HEK293 (cell line): ENCODE measurements around the gene MAML2.

Experiments
- CTCF ChIA-PET: fragments of 350-600 bp; formaldehyde crosslinking; extraction: SDS; loops from one replicate; lab custom pipeline; 2021; ENCODE audit warnings: antibody characterized with exemption; lab: Yijun Ruan, JAX
- POLR2A ChIA-PET: fragments of 300-600 bp; formaldehyde crosslinking; extraction: SDS; loops from one replicate; lab custom pipeline; 2020; ENCODE audit warnings: antibody characterized with exemption, inconsistent platforms; lab: Yijun Ruan, JAX
- H3K27ac ChIP-seq: fragments of 200-500 bp; sonication (Bioruptor generic); 2 replicates; pipeline ENCODE4 v1.5.1; 2014; ENCODE audit warnings: low read depth, low read length, control low read depth, inconsistent platforms; ENCODE audit errors: extremely low read depth
- H3K36me3 ChIP-seq, 2 experiments: fragments of 200-500 bp in 1 of 2; sonication (Bioruptor generic) in 1 of 2; 1 replicate in 1 of 2; 2 replicates in 1 of 2; pipeline ENCODE4 v1.5.1; 2014 to 2017; ENCODE audit warnings: inconsistent platforms in 2 of 2, low read length in 2 of 2; ENCODE audit not compliant: control insufficient read depth in 2 of 2, insufficient read depth in 1 of 2
- H3K4me1 ChIP-seq: fragments of 200-500 bp; sonication (Bioruptor generic); 2 replicates; pipeline ENCODE4 v1.5.1; 2014; ENCODE audit warnings: mild to moderate bottlenecking, low read length, inconsistent platforms; ENCODE audit not compliant: control insufficient read depth, insufficient read depth
- H3K4me3 ChIP-seq: 2 replicates; pipeline ENCODE4 v1.5.1; 2011; ENCODE audit warnings: low read depth, mild to moderate bottlenecking, control low read depth, low read length, moderate library complexity
- H3K9me3 ChIP-seq: fragments of 200-500 bp; sonication (Bioruptor generic); 2 replicates; pipeline ENCODE4 v1.5.1; 2014; ENCODE audit warnings: low read depth, low read length, inconsistent platforms; ENCODE audit not compliant: control insufficient read depth, insufficient read depth
- IKZF3 ChIP-seq: fragments of 450-650 bp; IDR thresholded peaks from 2 replicates; pipeline ENCODE4 v1.5.0; 2018; ENCODE audit warnings: missing biosample characterization, mild to moderate bottlenecking, missing genetic modification characterization, moderate library complexity
- KLF1 ChIP-seq: fragments of 450-650 bp; formaldehyde crosslinking; IDR thresholded peaks from 2 replicates; pipeline ENCODE4 v1.5.1; 2016; ENCODE audit warnings: missing biosample characterization, missing genetic modification characterization
- MEIS1 ChIP-seq: sonication (generic); formaldehyde crosslinking; IDR thresholded peaks from 2 replicates; pipeline ENCODE4 v1.8.1; 2022; ENCODE audit warnings: missing genetic modification reagents, mild to moderate bottlenecking, borderline replicate concordance
- OSR2 ChIP-seq: fragments of 450-650 bp; formaldehyde crosslinking; IDR thresholded peaks from 2 replicates; pipeline ENCODE4 v1.5.1; 2016; ENCODE audit warnings: missing biosample characterization, missing genetic modification characterization
- OVOL3 ChIP-seq: fragments of 450-650 bp; formaldehyde crosslinking; IDR thresholded peaks from 2 replicates; pipeline ENCODE4 v1.5.1; 2016; ENCODE audit warnings: missing biosample characterization, missing genetic modification characterization
- SCRT1 ChIP-seq: fragments of 450-650 bp; formaldehyde crosslinking; IDR thresholded peaks from 2 replicates; pipeline ENCODE4 v1.5.1; 2016; ENCODE audit warnings: missing biosample characterization, missing genetic modification characterization, borderline replicate concordance
- ZBTB48 ChIP-seq: fragments of 450-650 bp; formaldehyde crosslinking; IDR thresholded peaks from 2 replicates; pipeline ENCODE4 v1.5.1; 2016; ENCODE audit warnings: missing biosample characterization, missing genetic modification characterization
- ZNF112 ChIP-seq: fragments of 450-650 bp; formaldehyde crosslinking; IDR thresholded peaks from 2 replicates; pipeline ENCODE4 v1.5.0; 2017; ENCODE audit warnings: missing biosample characterization, missing genetic modification characterization
- ZNF140 ChIP-seq: fragments of 450-650 bp; formaldehyde crosslinking; IDR thresholded peaks from 2 replicates; pipeline ENCODE4 v1.5.1; 2016; ENCODE audit warnings: missing biosample characterization, missing genetic modification characterization
- ZNF19 ChIP-seq: fragments of 450-650 bp; formaldehyde crosslinking; IDR thresholded peaks from 2 replicates; pipeline ENCODE4; 2016; ENCODE audit warnings: missing biosample characterization, missing genetic modification characterization, low read depth
- ZNF239 ChIP-seq: fragments of 450-650 bp; formaldehyde crosslinking; IDR thresholded peaks from 2 replicates; pipeline ENCODE4 v1.5.1; 2016; ENCODE audit warnings: missing biosample characterization, missing genetic modification characterization
- ZNF302 ChIP-seq: fragments of 450-650 bp; formaldehyde crosslinking; IDR thresholded peaks from 2 replicates; pipeline ENCODE4 v1.5.1; 2016; ENCODE audit warnings: missing biosample characterization, missing genetic modification characterization, low read depth
- ZNF394 ChIP-seq: fragments of 450-650 bp; formaldehyde crosslinking; IDR thresholded peaks from 2 replicates; pipeline ENCODE4 v1.5.1; 2016; ENCODE audit warnings: missing biosample characterization, missing genetic modification characterization, mild to moderate bottlenecking, moderate library complexity, borderline replicate concordance
- ZNF423 ChIP-seq: fragments of 450-650 bp; formaldehyde crosslinking; IDR thresholded peaks from 2 replicates; pipeline ENCODE4 v1.5.1; 2016; ENCODE audit warnings: missing biosample characterization, missing genetic modification characterization
- ZNF513 ChIP-seq: fragments of 450-650 bp; IDR thresholded peaks from 2 replicates; pipeline ENCODE4 v1.5.1; 2018; ENCODE audit warnings: missing biosample characterization, missing genetic modification characterization
- ZNF560 ChIP-seq: fragments of 450-650 bp; formaldehyde crosslinking; IDR thresholded peaks from 2 replicates; pipeline ENCODE4 v1.5.1; 2017; ENCODE audit warnings: missing biosample characterization, missing genetic modification characterization, borderline replicate concordance
- ZNF624 ChIP-seq: fragments of 450-650 bp; formaldehyde crosslinking; IDR thresholded peaks from 2 replicates; pipeline ENCODE4 v1.5.1; 2017; ENCODE audit warnings: missing biosample characterization, missing genetic modification characterization
- ZNF785 ChIP-seq: fragments of 450-650 bp; formaldehyde crosslinking; IDR thresholded peaks from 2 replicates; pipeline ENCODE4 v1.5.1; 2016; ENCODE audit warnings: missing biosample characterization, missing genetic modification characterization
- TF ChIP-seq, protein P1 (sequence below): fragments of 450-650 bp; formaldehyde crosslinking; IDR thresholded peaks from 2 replicates; pipeline ENCODE4 v1.5.1; 2017; ENCODE audit warnings: missing biosample characterization, missing genetic modification characterization

MAML2 gene

GRCh38 chr11:96160732-96161306, 182.2 kb downstream of the MAML2 start:
- ChIA-PET CTCF (no interaction called here), POLR2A (no interaction called here)
- H3K4me1 ChIP-seq: peaks cover 5% of the 10 kb centered on the region; the same call in 1 of the 2 replicates

DNA sequence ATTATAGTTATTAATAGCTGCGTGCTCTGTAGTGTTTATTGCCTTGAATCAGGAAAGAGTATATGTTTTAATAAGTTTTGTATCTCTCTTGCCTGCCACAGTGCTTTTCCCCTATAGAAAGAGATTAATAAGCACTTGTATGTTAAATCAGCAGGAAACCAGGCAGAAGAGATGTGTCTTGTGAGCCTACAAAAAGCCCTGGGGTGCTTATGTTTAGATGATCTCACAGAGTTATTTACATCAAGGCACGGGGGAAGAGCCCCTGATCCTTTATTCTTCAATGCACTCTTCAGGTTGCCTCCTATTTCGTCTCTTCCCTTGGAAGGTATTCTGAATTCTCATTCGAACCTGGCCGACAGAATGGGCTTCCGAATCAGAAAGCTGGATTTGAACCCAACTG, 183.0 kb downstream of the MAML2 start:
- CTCF ChIA-PET: no interaction called here
- Histone ChIP-seq H3K9me3 (no peaks in the 10 kb centered on the region), H3K4me3 (no peak overlapping the region), H3K27ac (no peak overlapping the region), H3K4me1 (peaks cover 8% of the 10 kb centered on the region), H3K36me3 (no peaks in the 10 kb centered on the region)
- TF ChIP-seq ZNF239 (tag by site-specific recombination) (no peak), MEIS1 (CRISPR knock-in tag) (no peak), ZNF19 (no peak), ZNF560 (tag by site-specific recombination) (no peak), OVOL3 (no peak), ZNF140 (no peak)
- POLR2A ChIA-PET: no interaction called here

More at GRCh38 chr11:96160732-96161306, 182.2 kb downstream of the MAML2 start:
- Histone ChIP-seq H3K9me3 (no peaks in the 10 kb centered on the region), H3K36me3 (no peaks in the 10 kb centered on the region), H3K4me3 (no peak overlapping the region), H3K27ac (no peak overlapping the region)
- TF ChIP-seq ZNF302 (no peak), IKZF3 (tag by site-specific recombination) (0 out of 2 replicates have a peak, but pooled peaks have one; percentile 12), SCRT1 (tag by site-specific recombination) (no peak)

DNA sequence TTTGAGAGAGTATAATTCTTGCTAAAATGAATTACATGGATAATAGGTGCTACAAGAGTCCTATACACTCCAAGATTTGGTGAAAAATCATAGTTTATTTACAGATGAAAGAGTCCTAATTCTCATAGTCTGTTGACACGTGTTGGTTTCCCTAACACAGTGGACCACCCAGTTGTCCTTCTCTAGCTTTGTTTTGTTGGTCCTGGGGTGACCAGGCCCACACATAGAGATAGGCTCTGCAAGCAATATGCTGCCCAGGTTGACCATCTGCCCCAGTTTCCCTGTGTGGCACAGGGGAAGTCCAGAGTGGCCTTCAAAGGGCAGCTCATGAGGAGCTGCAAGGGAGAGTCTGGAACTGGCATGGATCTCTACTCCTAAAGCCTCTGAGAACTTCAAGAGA, 184.9 kb downstream of the MAML2 start:
- Histone ChIP-seq H3K9me3 (no peaks in the 10 kb centered on the region), H3K4me3 (no peak overlapping the region), H3K36me3 (no peaks in the 10 kb centered on the region), H3K27ac (no peak overlapping the region), H3K4me1 (peaks cover 8% of the 10 kb centered on the region)
- ChIA-PET CTCF (interaction anchor here (0.6 to 0.7 kb wide), 3 partner anchors 49 to 715 kb away, joined by 3 to 4 read pairs (median 3); partner anchors contain the start of gene MAML2), POLR2A (interaction anchor here (1.3 kb wide), 1 partner anchor 232 kb away, joined by 3 read pairs; the partner anchor contains the start of genes CCDC82 and JRKL)
- TF ChIP-seq, protein P1, sequence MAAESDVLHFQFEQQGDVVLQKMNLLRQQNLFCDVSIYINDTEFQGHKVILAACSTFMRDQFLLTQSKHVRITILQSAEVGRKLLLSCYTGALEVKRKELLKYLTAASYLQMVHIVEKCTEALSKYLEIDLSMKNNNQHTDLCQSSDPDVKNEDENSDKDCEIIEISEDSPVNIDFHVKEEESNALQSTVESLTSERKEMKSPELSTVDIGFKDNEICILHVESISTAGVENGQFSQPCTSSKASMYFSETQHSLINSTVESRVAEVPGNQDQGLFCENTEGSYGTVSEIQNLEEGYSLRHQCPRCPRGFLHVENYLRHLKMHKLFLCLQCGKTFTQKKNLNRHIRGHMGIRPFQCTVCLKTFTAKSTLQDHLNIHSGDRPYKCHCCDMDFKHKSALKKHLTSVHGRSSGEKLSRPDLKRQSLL (tag by site-specific recombination): no peak
- TF ChIP-seq ZNF513 (tag by site-specific recombination): no peak
- no peak for TF ChIP-seq ZNF394
- no peak for TF ChIP-seq ZNF624 (tag by site-specific recombination)
- no peak for TF ChIP-seq OVOL3
- TF ChIP-seq ZNF112 (tag by site-specific recombination): no peak

GRCh38 chr11:96157517-96157873, 185.5 kb downstream of the MAML2 start:
- Histone ChIP-seq H3K9me3 (no peaks in the 10 kb centered on the region), H3K4me3 (no peak overlapping the region), H3K4me1 (peaks cover 8% of the 10 kb centered on the region), H3K36me3 (no peaks in the 10 kb centered on the region), H3K27ac (no peak overlapping the region)
- ChIA-PET CTCF (interaction anchor here (0.6 to 0.7 kb wide), 2 partner anchors 50 to 716 kb away, joined by 3 read pairs; no protein-coding TSS in a partner anchor), POLR2A (interaction anchor here (1.3 kb wide), 1 partner anchor 232 kb away, joined by 3 read pairs; the partner anchor contains the start of genes CCDC82 and JRKL)
- TF ChIP-seq ZBTB48 (tag by site-specific recombination) (no peak), ZNF423 (no peak), KLF1 (tag by site-specific recombination) (no peak), ZNF785 (no peak), OSR2 (tag by site-specific recombination) (peak; percentile 1; the same call in 1 of the 2 replicates)
